CD4-positive, alpha-beta T cell treated with Interleukin-21 for 1 hour (primary cell): ENCODE results near the gene RANBP2.

Source experiments
- DNase-seq: peaks from one replicate; pipeline ENCODE4 v3.0.0-alpha.2; 2020

RANBP2 gene

DNA sequence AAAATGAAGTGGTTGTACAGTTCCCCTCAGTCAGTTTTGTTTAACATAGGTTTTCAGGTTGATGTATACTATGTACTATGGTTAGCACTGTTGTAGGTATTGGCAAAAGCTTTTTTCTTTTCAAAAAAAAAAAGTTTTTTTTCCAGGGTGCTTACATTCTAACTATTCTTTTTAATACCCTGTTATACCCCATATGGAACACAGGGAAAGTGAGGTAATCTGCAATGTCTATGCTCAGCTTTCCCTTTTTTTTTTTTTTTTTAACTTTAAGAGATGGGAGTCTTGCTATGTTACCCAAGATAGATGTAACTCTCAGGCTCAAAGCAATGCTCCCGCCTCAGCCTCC is 66.7 kb downstream of the RANBP2 start:
- no peak for DNase-seq

DNA sequence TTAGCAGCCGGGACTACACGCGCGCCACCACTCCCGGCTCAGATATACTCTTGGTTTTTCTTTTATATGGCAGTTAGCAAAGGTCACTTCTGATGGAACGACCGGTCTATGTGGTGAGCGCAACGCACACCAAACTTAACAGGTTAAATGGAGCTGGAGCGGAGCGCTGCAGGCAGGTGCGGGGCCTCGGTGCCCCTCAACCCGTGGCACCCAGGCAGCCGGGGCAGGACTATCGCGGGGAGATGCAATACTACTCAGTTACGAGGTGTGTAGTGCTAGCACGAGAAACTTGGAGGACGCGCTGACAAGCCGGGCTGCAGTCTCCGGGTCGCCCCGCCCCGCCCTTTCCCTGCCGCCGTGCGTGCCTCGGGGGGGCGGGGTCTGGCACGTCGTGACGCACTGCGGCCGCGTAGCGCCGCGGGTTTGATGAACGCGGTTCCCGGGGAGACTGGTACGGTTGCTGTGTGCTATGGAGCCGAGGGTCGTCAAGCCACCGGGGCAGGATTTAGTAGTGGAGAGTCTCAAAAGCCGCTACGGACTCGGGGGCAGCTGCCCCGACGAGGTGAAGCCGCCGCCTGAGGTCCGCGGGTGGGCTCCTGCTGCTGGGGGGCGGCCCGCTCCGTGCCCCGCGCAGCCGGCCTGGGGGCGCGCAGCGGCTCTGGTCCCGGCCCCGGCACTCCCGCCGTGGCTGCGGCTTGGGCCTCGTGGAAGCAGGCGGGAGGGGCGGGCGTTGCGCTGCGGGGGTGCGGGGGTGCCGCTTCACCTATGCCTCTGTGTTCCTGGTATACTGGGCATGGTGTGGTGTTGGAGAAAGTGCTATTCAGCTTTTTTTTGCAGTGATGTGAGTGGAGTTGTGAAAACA is 67.3 kb downstream of the RANBP2 start, which contains the start of gene CCDC138:
Gene CCDC138, plus strand, starts transcription at position 418 of the 862 bp plus-strand sequence. Its CDS starts 52 bp downstream, at position 470.
- peak; percentile 87 for DNase-seq

DNA sequence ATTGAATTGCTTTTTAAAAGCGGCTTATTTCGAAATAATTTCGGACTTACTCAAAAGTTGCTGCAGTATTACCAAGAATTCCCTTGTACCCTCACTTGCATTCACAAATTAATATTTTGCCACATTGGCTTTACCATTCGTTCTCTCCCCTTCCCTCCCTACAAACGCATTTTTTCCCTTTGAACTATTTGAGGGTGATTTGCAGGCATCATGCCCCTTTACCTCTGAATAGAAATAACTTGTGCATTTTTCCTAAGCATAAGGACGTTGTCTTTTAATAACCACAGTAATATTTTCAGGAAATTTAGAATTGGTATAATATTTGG is 67.9 kb downstream of the RANBP2 start:
- DNase-seq: no peak

DNA sequence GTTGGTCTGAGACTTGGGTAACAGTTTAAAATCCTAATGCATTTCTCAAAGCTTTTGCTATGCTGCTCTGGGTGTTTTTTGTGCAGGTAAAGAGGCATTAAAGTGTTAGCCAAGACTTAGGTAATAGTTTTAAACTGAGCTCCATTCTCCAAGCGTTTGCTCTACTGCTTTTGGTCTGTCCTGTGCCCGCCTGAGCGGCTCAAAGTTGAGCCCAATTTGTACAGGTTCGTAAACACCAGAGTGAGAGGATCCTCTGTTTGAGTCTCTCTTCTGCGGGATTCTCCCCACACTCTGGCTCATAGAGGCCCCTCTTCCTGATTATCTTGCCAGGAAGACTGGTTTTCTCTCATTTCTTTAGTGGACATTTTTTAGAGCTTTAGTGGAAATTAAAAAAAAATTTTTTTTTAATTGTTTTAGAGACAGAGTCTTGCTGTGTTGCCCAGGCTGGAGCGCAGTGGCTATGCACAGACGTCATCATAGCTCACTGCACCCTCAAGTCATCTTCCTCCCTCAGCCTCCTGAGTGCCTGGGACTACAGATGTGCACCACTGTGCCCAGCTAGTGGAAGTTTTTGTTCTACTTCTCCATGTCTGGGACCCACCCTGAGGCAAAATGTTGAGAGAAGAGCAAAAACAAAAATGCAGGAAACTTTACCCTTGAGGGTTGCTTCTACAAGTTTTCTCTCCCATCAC is 83.9 kb downstream of the RANBP2 start:
- no peak for DNase-seq

DNA sequence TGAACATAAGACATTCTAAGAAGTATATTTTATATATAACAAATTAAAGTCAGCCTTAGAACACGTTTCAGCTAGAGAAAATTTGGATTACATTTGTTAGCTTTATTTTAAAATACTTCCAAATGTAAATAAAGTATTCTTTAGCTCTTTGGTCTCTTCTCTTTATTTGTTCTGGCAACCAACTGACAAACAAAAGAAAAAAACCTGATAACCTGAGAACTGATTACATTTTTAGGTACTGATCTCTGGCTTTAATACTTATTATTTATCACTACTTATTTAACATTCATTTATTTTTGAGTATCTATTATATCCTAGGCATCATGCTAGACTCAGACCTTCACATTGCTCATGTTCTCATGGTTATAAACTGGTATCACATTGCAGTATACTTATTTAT is 85.8 kb downstream of the RANBP2 start:
- no peak for DNase-seq

DNA sequence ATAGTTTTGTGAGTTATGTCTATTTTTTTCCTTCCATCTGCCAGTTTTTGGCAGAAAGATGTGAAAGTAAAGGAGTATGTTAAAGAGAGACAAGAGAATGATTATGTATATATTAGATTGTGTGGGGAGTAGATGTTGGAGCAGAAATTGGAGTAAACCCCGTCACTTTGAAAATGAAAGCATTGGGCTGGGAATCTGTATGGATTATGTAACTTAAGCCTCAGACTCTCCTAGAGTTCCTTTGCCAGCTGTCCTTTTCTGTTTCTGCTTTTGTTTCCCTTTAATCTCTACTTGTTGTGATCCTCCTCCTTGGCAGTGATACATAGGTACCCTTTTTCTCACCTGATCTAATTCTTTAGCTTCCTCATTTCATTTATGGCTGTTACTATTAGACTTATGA is 86.5 kb downstream of the RANBP2 start:
- DNase-seq: no peak

DNA sequence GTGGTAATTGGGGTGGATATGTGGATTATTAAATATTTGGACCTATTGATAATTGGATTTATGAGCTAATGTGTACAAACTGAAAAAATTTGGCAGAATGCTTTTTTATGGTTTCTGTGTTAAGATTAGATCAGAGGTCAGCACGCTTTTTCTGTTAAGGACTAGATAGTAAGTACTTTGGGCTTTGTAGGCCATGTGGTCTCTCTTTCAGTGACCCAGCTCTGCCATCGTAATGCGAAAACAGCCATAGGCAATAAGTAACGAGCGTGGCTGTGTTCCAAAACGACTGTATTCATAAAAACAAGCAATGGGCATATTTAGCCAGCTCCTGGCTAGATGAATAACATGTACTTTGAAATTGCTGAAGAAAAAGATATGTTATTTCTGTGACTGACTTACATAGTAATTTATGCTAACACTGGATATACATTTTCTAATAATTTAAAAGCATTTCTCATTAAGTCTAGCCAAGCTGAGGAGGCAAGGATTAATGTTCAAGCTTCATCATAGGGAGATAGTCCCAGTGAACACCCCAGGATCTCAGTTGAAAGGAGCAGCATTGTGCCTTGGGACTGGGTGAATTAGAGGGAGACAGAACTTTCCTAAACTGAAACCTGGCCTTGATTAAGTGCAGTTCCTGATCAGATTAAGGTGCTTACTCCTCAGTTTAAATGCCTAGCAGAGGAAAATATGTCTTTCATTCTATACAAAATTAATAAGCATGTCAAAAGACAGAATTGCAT is 87.3 kb downstream of the RANBP2 start:
- DNase-seq: no peak

DNA sequence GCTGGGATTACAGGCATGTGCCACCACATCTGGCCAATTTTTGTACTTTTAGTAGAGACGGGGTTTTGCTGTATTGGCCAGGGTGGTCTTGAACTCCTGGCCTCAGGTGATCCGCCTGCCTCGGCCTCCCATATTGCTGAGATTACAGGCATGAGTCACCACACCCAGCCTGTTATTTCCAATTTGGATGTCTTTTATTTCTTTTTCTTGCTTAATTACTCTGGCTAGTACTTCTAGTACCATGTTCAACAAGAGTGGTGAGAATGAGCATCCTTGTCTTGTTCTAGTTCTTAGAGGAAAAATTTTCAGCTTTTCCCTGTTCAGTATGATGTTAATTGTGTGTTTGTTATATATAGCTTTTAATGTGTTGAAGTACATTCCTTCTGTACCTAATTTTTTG is 90.7 kb downstream of the RANBP2 start:
- no peak for DNase-seq

DNA sequence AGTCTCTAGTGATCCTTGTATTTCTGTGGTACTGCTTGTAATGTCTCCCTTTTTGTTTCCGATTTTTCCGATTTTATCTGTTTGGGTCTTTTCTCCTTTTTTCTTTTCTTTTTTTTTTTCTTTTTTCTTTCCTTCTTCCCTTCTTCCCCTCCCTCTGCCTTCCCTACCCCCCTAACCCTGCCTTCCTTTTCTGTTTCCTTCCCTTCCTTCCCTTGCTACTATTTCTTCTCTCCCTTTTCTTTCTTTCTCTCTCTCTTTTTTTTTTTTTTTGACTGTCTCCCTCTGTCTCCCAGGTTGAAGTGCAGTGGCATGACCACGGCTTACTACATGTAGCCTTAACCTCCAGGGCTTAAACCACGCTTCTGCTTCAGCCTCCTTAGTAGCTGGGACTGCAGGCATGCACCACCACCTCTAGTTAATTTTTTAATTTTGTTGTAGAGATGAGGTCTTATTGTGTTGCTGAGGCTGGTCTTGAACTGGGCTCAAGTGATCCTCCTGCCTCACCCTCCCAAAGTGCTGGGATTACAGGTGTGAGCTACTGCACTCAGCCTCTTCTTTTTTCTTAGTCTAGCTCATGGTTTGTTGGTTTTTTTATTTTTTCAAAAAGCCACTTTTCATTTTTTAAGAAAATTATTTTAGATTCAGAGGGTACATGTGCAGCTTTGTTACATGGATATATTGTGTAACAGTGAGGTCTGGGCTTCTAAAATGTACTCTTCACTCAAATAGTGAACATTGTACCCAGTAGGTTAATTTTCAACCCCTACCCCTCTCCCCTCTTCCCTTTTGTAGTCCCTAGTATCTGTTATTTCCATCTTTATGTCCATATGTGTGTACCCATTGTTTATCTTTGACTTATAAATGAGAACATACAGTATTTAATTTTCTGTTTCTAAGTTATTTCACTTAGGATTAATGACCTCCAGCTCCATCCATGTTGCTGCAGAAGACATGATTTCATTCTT is 92.0 kb downstream of the RANBP2 start:
- no peak for DNase-seq

DNA sequence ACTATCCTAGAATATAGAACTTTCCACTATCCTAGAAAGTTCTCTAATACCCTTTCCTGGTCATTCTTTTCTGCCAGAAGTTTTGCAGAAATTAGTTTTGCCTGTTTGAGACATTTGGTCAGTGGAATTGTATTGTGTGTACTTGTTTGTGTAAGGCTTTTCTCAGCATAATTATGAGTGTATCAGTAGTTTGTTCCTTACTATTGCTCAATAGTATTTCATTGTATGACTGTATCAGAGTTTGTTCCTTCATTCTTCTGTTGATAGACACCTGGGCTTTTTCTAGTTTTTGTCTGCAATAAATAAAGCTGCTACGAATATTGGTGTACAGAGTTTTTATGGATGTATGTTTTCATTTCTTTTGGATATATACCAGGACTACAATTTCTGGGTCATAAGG is 94.5 kb downstream of the RANBP2 start:
- no peak for DNase-seq

DNA sequence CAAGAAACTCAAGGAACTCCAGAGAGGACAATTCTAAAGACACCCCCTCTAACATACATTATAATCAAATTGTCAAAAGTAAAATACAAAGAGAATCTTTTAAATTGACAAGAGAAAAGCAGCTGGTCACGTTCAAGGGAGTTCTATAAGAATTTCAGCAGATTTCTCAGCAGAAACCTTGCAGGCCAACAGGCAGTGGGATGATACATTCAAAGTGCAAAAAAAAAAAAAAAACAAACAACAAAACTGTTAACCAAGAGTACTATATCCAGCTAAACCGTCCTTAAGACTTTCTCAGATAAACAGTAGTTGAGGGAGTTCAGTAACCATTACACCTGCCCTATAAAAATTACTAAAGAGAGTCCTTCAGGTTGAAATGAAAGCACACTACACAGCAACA is 101.2 kb downstream of the RANBP2 start:
- DNase-seq: no peak

DNA sequence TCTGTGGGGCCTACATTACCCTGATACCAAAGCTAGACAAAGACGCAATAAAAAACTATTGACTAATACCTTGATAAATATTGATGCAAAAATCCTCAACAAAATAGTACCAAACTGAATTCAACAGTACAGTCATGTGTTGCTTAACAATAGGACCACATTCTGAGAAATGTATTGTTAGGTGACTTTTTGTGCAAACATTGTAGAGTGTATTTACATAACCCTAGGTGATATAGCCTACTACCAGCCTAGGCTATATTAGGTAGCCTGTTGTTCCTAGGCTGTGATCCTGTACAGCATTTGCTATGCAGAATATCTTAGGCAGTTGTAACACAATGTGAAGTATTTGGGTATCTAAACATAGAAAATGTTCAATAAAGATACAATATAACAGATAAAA is 104.0 kb downstream of the RANBP2 start:
- no peak for DNase-seq

DNA sequence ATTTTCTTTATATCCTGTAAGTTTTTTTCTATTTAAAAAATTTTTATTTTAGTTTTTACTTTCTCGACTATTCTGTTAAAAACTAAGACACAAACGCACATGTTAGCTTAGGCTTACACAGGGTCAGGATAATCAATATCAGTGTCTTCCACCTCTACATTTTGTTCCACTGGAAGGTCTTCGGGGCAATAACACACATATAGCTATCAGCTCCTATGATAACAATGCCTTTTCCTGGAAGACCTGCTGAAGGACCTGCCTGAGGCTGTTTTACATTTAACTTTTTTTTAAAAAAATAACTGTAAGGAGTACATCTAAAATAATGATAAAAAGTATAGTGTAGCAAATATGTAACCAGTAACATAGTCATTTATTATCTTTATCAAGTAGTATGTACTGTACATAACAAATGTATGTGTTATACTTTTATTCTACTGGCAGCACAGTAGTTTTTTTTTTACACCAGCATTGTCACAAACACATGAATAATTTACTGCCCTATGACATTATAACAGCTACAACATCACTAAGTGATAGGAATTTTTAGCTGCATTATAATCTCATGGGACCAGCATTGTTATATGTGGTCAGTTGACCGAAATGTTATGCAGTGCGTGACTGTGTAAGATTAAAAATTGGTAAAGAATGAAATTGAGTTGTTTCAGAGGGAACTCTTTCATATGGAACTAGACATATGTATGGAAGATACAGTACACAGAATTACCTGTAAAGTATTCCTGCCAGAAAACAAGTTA is 105.2 kb downstream of the RANBP2 start:
- no peak for DNase-seq

DNA sequence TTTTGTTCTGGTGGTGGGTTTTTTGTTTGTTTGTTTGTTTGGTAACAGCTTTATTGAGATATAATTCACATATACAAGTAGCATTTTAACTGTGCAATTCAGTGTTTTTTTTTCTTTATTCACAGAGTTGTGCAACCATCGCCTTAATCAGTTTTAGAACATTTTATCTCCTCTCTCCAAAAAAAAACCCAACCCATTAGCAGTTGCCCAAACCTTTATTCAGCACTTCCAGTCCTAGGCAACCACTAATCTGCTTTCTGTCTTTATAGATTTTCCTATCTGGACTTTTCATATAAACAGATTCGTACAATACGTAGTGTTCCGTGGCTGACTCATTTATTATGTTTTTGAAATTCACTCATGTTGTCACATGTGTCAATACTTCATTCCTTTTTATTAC is 106.0 kb downstream of the RANBP2 start:
- no peak for DNase-seq

DNA sequence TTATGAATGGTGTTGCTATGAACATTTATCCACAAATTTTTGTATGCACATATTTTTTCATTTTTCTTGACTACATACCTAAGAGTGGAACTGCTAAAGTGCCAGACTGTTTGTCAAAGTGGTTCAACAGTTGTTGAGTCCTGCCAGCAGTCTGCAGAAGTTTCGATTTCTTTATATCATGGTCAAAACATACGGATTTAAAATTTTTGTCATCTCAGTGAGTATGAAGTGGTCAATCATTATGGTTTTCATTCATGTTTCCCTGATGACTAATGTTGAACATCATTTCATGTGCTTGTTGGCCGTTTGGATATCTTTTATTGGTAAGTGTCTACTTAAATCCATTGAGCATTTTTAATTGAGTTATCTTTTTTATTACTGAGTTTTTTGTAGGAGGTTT is 106.5 kb downstream of the RANBP2 start:
- DNase-seq: no peak

DNA sequence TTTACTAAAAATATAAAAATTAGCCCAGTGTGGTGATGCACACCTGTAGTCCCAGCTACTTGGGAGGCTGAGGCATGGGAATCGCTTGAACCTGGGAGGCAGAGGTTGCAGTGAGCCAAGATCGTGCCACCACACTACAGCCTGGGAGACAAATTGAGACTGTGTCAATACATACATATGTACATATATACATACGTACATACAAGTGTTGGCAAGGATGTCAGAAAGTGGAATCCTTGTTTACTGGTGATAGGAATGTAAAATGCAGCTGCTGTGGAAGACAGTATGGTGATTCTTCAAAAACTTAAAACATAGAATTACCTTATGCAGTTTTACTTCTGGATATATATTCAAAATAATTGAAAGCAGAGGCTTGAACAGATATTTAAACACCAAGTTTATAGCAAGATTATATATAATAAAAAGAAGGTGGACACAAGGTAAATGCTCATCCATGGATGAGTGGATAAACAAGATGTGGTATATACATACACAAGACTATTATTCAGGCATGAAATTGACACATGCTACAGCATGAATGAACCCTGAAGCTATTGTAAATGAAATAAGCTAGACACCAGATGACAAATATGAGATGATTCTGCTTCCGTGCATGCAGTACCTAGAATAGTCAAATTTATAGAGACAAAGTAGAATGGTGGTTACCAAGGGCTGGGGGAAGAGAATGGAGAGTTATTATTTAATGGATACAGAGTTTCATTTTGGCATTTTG is 110.5 kb downstream of the RANBP2 start:
- DNase-seq: no peak

DNA sequence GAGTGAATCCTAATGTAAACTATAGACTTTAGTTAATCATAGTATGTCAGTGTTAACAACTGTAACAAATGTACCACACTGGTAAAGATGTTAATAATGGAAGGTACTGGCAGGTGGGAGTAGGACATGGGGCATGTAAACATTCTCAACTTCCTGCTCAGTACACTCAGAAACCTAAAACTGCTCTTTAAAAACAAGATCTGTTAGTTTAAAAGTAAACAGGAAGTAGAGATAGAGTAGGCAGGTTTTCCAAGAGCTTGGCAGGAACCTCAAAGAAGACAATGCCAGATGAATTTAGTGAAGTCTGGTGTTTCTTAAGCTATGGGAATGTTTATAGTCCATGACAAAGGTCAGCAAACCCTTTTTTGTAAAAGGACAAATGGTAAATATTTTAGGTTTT is 113.9 kb downstream of the RANBP2 start:
- no peak for DNase-seq

DNA sequence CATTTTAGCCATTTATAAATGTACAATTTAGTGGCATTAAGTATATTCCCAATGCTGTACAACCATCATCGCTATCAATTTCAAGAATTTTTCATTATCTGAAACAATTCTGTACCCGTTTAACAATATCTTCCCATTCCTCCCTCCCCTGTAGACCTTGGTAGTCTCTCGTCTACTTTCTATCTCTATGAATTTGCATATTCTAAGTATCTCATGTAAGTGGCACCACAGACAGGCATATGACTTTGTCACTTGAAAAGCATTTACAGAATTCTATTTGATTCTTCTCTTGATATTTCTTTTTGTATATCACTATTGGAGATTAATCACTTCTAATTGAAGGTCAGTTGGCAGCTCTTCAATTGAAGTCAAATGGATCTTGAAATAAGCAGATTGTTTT is 115.3 kb downstream of the RANBP2 start:
- no peak for DNase-seq

DNA sequence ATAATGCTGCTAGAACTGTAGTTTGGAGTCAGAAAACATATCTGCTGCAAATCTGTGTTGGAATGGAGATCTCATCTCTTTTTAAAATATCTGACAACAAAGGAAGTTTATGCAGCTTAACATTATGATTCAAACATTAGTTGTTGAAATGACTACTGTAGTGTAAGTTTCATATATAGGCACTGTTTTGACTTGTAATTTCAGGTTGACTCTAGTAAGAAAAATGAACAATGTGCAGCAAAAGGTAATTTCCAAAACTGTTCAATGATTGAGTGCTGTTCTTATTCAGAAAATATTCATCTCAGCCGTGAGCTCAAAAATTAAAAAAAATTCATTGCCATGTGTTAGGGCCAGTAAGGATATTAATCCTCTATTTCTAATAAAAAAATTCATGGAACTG is 115.8 kb downstream of the RANBP2 start:
- no peak for DNase-seq
